ENCODE results near the gene RFXANK.
"Not testable (repeated sequence)": the region's sequence is repeated elsewhere in the genome, so short reads cannot be mapped to it uniquely, and the experiment has no call there.

Gene RFXANK

DNA sequence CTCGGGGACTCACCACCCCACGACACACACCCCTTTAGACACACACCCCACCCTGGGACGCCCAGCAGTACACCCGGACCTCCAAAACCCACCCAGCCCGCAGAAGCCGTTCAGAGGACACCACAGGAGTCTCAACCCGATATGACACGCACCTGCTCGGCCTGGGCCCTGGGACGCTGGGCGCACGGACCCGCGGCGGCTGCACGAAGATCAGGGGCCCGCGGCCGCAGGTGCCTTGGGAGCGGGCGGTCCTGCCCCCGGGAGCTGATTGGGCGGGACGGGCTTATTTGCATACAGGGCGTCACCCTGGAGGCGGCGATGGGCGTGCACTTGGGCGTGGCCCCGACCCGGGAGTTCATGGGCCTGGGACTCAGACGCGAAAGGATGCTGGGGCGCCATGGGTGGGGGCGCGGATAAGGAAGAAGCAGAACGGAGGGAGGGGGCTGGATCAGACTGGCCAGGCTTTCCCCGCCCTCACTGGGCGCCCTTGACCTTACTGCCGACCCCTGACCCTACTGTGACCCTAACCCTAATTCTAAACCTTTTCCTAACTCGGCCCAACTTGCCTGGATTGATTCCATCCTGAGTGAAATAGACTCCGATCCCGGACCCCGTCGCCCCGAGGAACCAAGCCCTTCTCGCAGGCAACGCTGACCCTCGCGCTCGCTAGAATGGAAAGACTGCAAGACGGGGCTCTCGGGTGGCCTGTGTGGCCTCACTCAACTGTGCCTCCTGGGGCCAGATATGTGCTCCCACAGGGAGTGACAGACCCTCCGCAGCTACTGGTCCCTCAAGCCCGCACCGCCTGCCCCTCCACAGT, 21.8 kb upstream of the RFXANK start, which contains the start of gene MEF2B:
Gene MEF2B, minus strand, starts transcription at position 211 of the 820 bp plus-strand sequence. CDS start 19,528 bp downstream, outside the sequence.
- peak within 1 kb of the TSS; percentile 57 for H3K4me3 ChIP-seq (ENCODE audit: low read depth, low read length)
- no peak for DNase-seq (ENCODE audit: low read depth)
- TF ChIP-seq, protein P1, sequence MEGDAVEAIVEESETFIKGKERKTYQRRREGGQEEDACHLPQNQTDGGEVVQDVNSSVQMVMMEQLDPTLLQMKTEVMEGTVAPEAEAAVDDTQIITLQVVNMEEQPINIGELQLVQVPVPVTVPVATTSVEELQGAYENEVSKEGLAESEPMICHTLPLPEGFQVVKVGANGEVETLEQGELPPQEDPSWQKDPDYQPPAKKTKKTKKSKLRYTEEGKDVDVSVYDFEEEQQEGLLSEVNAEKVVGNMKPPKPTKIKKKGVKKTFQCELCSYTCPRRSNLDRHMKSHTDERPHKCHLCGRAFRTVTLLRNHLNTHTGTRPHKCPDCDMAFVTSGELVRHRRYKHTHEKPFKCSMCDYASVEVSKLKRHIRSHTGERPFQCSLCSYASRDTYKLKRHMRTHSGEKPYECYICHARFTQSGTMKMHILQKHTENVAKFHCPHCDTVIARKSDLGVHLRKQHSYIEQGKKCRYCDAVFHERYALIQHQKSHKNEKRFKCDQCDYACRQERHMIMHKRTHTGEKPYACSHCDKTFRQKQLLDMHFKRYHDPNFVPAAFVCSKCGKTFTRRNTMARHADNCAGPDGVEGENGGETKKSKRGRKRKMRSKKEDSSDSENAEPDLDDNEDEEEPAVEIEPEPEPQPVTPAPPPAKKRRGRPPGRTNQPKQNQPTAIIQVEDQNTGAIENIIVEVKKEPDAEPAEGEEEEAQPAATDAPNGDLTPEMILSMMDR (IDR thresholded peaks at IDR 0.05; ENCODE audit: low read depth, low read length, missing control alignments) = no peak

DNA sequence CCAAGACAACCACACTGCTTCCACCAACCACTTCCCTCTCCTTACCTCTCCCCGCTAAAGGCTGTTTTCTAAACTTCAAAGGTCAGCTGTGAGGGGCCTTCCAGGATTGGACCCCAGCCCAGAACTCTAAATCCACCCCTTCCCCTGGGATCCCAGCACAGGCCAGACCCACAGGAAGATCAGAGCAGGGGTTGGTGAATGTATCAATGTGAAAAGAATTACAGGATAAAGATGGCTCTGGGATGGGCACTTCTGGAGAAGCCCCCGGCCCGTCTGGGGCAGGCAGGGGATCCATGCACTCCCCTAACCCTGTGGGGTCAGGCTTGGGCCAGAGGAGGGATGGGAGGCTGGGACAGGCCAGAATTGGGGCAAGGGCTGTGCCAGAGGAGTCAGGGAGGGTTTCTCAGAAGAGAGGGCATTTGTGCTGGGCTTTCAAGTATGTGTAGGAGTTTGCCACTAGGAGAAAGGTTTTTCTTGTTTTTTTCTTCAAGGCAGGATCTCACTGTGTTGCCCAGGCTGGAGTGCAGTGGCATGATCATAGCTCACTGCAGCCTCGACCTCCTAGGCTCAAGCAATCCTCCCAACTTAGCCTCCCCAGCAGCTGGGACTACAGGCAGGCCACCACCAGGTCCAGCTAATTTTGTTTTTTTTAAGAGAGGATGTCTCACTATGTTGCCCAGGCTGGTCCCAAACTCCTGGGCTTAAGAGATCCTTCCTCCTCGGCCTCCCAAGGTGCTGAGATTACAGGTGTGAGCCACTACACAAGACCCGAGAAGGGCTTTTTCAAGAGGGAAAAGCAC, 21.0 kb upstream of the RFXANK start:
- H3K4me3 ChIP-seq (ENCODE audit: low read depth, low read length) = no peak overlapping the region
- TF ChIP-seq, protein P1 (IDR thresholded peaks at IDR 0.05; ENCODE audit: low read depth, low read length, missing control alignments) = no peak
- DNase-seq (ENCODE audit: low read depth) = no peak

DNA sequence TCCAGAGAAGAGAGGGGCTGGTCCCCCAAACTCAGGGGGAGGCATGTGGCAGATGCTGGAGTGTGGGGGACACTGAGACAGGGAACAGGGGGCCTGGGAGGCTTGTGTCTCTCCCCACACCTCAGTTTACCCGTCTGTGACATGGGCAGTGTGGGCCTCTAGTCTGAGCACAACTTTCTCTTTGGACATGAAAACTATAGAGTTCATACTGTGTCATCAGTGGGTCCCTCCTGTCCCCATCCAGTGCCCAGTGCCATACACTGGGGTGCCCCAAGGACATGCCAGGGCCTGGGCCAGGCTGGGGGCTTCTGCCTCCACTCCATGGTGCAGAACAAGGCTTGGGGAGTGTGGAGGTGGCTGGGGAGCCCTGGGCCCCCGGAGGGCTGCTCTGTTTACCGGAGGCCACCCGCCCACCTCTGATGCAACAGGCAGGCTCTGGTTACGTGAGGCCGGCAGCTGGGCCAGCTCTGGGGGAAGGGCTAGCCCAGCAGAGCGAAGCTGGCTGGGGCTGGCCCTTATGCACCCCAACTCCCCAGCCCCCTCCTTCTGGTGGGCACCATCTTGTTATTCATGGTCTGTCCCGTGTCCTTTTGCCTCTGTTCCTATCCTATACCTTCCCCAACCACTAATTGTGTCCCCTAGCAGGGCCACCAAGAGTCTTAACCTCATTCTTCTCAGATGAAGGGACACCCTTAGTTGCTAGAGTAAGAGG, 20.1 kb upstream of the RFXANK start:
- TF ChIP-seq, protein P1 (IDR thresholded peaks at IDR 0.05; ENCODE audit: low read depth, low read length, missing control alignments) = no peak
- DNase-seq (ENCODE audit: low read depth) = no peak
- H3K4me3 ChIP-seq (ENCODE audit: low read depth, low read length) = no peak overlapping the region

DNA sequence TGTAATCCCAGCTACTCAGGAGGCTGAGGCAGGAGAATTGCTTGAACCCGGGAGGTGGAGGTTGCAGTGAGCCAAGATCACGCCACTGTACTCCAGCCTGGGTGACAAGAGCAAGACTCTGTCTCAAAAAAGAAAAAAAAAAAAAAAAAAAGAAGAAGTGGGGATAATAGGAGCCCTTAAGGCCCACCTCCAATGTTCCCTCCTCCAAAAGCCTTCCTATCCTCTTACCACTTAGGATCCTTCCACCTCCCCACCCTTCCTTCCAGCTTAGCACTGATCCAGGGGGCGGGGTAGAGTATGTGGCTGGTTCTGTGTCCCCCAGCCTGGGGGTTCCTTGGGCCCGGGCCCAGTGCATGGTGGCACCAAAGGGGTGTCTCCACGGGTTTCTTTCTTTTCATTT, 18.8 kb upstream of the RFXANK start:
- not testable (repeated sequence) for DNase-seq (ENCODE audit: low read depth); H3K4me3 ChIP-seq (ENCODE audit: low read depth, low read length)

DNA sequence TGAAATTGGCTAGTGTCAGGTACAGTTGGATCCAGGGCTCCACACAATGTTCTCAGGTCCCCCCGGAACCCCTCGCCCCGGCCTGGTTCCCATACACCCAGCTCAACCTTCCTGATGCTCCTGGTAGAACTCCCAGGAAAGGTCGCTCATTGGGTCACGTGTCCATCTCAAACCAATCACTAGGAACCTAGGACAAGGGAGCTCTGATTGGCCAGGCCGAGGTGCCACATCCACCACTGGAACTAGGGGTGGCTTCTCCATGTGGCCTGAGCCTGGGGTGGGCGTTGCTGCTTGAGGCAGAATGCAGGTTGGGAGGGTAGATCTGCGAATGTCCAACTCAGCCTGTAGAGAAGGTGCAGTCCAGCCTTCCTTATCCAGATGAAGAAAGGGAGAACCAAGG, 15.1 kb upstream of the RFXANK start:
- TF ChIP-seq, protein P1 (IDR thresholded peaks at IDR 0.05; ENCODE audit: low read depth, low read length, missing control alignments) = no peak
- no peak for DNase-seq (ENCODE audit: low read depth)
- H3K4me3 ChIP-seq (ENCODE audit: low read depth, low read length) = no peak overlapping the region

DNA sequence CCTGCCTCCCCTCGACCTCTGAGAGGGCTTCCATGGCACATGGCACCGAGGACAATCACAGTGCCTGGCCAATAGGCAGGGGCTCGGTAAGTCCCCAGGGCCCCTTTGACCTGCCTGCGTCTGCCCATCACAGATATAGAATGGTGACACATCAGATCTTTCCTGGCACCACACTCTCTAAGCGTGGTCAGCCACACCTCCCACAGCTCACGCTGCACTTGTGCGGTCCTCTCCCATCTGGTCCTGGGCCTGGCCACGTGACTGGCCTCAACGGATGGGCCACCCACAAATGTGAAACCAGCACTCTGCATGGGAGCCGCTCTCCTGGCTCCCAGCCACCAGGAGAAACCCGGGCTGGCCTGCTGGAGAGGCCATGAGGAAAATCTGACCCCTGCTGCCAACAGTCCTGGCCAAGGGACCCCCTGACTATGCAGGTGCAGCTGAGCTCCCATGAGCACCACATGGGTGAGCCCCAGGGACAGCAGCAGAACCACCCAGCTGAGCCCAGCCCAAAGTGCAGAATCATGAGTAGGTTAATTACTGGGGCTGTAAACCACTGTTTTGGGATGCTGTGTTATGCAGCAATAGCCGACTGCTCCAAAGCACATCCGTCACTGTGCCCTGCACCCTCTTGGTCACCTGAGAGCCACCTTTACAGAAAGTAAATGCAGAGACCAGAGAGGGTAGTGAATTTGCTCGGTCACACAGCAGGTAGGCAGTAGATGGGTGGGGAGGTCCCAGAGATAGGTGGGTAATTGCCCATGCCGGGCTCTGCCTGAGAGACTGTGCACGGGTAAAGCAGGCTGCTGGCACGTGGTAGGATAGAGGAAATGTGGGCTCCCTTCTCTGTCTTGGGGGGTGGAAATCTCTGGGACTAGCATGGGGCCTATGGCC, 12.3 kb upstream of the RFXANK start:
- TF ChIP-seq, protein P1 (IDR thresholded peaks at IDR 0.05; ENCODE audit: low read depth, low read length, missing control alignments) = no peak
- no peak overlapping the region for H3K4me3 ChIP-seq (ENCODE audit: low read depth, low read length)
- DNase-seq (ENCODE audit: low read depth) = no peak

Measured in GM12864 (cell line).